H54 (cell line): Measurements from ENCODE around the gene ITGB1.
"Not testable (repeated sequence)": the region's sequence is repeated elsewhere in the genome, so short reads cannot be mapped to it uniquely, and the experiment has no call there.

Experiments used
- DNase-seq: peaks from one replicate; pipeline ENCODE4 v3.0.0; 2011; ENCODE audit warnings: low spot score, mixed read lengths; ENCODE audit not compliant: insufficient read length
- FAIRE-seq: peaks from 3 replicates; lab custom pipeline; 2011; peaks lifted over from hg19 to GRCh38; lab: Jason Lieb, UNC
- POLR2A ChIP-seq: IDR thresholded peaks from 2 replicates; pipeline ENCODE4 v1.6.1; 2011; ENCODE audit warnings: low read depth, mild to moderate bottlenecking, low read length

Gene ITGB1

DNA sequence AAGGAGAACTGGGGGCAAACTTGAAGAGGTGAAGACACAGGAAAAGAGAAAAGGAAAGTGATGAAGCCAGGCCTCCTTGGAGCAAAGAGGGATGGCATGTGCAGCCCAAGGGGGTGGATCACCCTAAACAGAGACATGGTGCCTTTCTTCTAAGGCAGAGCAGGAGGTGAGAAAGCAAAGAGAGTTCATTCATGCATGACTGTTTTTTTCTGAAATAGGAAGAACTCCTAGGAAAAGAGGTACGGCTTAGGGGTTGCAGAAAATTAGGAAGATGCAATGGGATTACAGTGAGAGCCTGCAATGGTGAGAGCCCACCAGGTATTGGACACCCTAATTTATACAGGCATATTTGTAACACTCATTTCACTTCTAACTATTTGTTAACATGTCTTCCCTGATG lies 15.9 kb downstream of the ITGB1 start:
- DNase-seq: no peak
- no peak for FAIRE-seq
- TF ChIP-seq POLR2A: no peak

DNA sequence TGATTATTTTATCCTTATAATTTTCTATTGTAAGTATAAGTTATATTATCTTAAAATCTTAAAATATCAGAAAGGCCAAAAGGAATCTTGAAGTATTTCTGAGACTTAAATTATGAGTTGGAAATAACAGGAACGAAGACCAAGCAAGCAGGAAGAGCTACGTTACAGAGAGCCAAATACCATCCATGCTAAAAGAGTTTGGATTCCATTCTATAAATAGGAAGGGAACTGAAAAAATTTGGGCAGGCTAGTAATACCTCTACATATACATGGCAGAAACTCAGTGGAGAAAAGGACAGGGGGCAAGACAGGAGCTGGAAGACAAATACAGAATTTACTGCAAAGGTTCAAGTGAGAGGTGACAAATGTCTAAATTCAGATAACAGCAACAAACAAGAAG lies 16.7 kb downstream of the ITGB1 start:
- TF ChIP-seq POLR2A: no peak
- DNase-seq (no peak), FAIRE-seq (no peak)

- no peak for TF ChIP-seq POLR2A
- no peak for DNase-seq
- FAIRE-seq: no peak
Observed at GRCh38 chr10:32940321-32941301, 17.4 kb downstream of the ITGB1 start.

- no peak for TF ChIP-seq POLR2A
- DNase-seq (no peak), FAIRE-seq (no peak)
Observed at GRCh38 chr10:32939296-32940111, 18.5 kb downstream of the ITGB1 start.

- no peak for FAIRE-seq
Observed at GRCh38 chr10:32938554-32939061, 19.4 kb downstream of the ITGB1 start.

GRCh38 chr10:32937911-32938424 lies 20.1 kb downstream of the ITGB1 start:
- DNase-seq: no peak
- FAIRE-seq: no peak
- TF ChIP-seq POLR2A: no peak

More at GRCh38 chr10:32938554-32939061, 19.4 kb downstream of the ITGB1 start:
- no peak for TF ChIP-seq POLR2A
- no peak for DNase-seq

GRCh38 chr10:32932225-32932729 lies 25.8 kb downstream of the ITGB1 start:
- FAIRE-seq (no peak), DNase-seq (no peak)
- TF ChIP-seq POLR2A: no peak

- FAIRE-seq (peak; percentile 71), DNase-seq (no peak)
- no peak for TF ChIP-seq POLR2A
Observed at GRCh38 chr10:32931593-32931992, 26.4 kb downstream of the ITGB1 start.

DNA sequence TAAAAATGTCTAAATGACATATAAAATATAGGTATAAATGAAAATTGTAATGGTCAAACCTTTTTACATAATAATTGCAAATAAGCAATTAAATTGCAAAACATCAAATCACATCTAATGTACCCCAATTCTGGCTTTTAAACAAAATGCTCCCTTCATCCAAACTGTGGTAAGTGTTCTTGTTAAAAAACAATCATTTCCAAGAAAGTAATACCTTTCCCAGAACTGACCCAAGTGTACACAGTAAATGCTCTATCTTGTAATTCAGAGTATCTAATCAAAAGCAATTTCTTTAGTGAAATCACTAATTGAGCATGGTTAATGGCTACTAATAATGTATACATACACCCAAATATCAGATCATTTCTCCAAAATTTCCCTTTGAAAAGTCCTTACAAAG lies 28.0 kb downstream of the ITGB1 start:
- no peak for DNase-seq
- FAIRE-seq: no peak
- TF ChIP-seq POLR2A: no peak

DNA sequence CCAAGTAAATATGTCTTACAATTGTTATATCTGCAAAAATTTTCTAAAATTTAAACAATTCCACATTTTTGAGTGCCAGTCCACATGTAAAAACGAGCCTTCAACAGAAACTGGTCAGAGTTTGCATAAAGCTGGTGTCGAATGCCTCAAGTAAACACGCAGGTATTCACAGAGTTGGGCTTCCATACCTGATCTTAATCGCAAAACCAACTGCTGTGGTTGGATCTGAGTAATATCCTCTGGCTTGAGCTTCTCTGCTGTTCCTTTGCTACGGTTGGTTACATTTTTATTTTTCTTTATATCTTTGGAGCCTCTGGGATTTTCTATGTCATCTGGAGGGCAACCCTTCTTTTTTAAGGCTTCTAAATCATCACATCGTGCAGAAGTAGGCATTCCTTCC lies 28.4 kb downstream of the ITGB1 start:
- DNase-seq (no peak), FAIRE-seq (no peak)
- no peak for TF ChIP-seq POLR2A

DNA sequence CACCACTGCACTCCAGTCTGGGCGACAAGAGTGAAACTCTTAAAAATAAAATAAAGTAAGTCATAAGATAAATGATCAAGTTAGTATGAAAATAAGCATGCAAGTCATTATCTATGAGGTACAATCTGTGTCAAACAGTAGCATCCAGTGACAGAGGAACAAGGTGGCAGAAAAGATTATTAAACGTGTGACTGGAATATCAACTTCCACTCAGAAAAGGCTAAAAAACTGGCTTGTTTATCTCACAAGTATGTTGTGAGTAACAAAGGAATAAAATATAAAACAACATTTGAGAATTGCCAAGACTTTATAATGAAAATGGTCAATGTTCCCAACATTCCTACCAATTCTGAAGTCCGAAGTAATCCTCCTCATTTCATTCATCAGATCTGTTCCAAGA lies 30.3 kb downstream of the ITGB1 start:
- no peak for TF ChIP-seq POLR2A

GRCh38 chr10:32923849-32924248 lies 34.2 kb downstream of the ITGB1 start:
- FAIRE-seq: peak; percentile 11
- no peak for DNase-seq
- no peak for TF ChIP-seq POLR2A

More for the DNA sequence above, 30.3 kb downstream of the ITGB1 start:
- FAIRE-seq (peak; percentile 55), DNase-seq (no peak)

DNA sequence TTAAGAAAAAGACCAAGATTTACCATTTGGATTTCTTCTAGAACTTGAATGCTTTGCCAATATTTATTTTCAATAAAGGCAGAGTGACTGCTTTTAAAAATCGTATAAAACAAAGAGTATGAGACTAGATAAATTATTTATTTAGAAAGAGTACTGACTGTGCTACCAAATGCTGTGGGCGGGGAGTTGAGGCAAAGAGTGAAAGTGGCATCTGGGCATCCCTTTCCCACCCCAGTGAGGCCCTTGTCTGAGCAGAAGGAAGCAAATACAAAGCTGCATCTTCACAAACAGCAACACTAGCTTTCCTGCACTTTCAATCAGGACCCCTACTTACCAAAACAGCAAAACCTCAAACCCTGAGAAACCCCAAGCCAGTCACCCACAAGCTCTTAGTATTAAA lies 34.9 kb downstream of the ITGB1 start:
- DNase-seq (no peak), FAIRE-seq (no peak)
- TF ChIP-seq POLR2A: no peak

DNA sequence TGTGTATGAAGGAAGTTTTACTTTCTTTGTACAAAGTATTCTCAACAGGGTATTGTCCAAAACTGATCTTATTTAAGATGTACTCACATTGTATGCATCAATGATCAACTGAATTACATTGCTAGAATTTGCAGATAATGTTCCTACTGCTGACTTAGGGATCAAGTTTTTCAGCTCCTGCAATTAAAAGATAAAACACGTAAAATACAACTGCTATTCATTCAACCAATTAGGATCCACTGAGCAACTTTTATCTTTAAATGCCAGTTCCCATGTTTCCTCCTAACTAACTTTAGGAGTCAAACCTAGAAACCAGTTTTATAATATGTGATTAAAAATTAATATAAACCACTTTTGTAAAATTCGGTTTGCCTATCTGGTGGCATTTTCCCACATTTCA lies 35.9 kb downstream of the ITGB1 start:
- DNase-seq: no peak
- no peak for FAIRE-seq

GRCh38 chr10:32917817-32918216 lies 40.2 kb downstream of the ITGB1 start:
- not testable (repeated sequence) for FAIRE-seq, DNase-seq

More for the DNA sequence above, 35.9 kb downstream of the ITGB1 start:
- TF ChIP-seq POLR2A: no peak
